Measurements from ENCODE around the gene GNRH2.

GNRH2 gene

GRCh38 chr20:3070725-3071124 lies 27.3 kb downstream of the GNRH2 start:
- CTCF ChIA-PET = interaction anchor here (1.1 kb wide), 2 partner anchors 12 to 17 kb away, joined by 3 read pairs; no protein-coding TSS in a partner anchor
- Histone ChIP-seq H3K4me1 (ENCODE audit: control insufficient read depth, insufficient read depth, low read length) (no peaks in the 10 kb centered on the region), H3K9me3 (ENCODE audit: control insufficient read depth, insufficient read depth, low read depth, low read length) (no peaks in the 10 kb centered on the region), H3K36me3 (ENCODE audit: control insufficient read depth in 2 of 2, insufficient read depth in 1 of 2, low read length in 2 of 2) (no peaks in the 10 kb centered on the region), H3K27ac (ENCODE audit: extremely low read depth, low read depth, low read length) (no peak overlapping the region), H3K4me3 (ENCODE audit: low read depth, low read length) (no peak overlapping the region)
- no peak for TF ChIP-seq ZNF114 (tag by site-specific recombination; IDR thresholded peaks at IDR 0.05)
- no peak for TF ChIP-seq OVOL3 (tag by site-specific recombination; IDR thresholded peaks at IDR 0.05)
- no peak for TF ChIP-seq ZNF518A (tag by site-specific recombination; conservative IDR thresholded peaks at IDR 0.05; ENCODE audit: low read depth)
- POLR2A ChIA-PET = no interaction called here

GRCh38 chr20:3071266-3071609 lies 27.8 kb downstream of the GNRH2 start:
- H3K4me1 ChIP-seq (ENCODE audit: control insufficient read depth, insufficient read depth, low read length) = no peaks in the 10 kb centered on the region
- CTCF ChIA-PET = interaction anchor here (1.1 kb wide), 1 partner anchor 18 kb away, joined by 3 read pairs; no protein-coding TSS in a partner anchor
- POLR2A ChIA-PET = no interaction called here
- no peaks in the 10 kb centered on the region for H3K36me3 ChIP-seq (ENCODE audit: control insufficient read depth in 2 of 2, insufficient read depth in 1 of 2, low read length in 2 of 2)
- no peak overlapping the region for H3K27ac ChIP-seq (ENCODE audit: extremely low read depth, low read depth, low read length)
- H3K4me3 ChIP-seq (ENCODE audit: low read depth, low read length) = no peak overlapping the region
- no peaks in the 10 kb centered on the region for H3K9me3 ChIP-seq (ENCODE audit: control insufficient read depth, insufficient read depth, low read depth, low read length)
- no peak for TF ChIP-seq ZNF768 (tag by site-specific recombination; IDR thresholded peaks at IDR 0.05)
- no peak for TF ChIP-seq KLF7 (tag by site-specific recombination; IDR thresholded peaks at IDR 0.05; ENCODE audit: borderline replicate concordance)
- no peak for TF ChIP-seq ZNF624 (tag by site-specific recombination; IDR thresholded peaks at IDR 0.05)
- TF ChIP-seq ZNF174 (tag by site-specific recombination; IDR thresholded peaks at IDR 0.05) = no peak
- TF ChIP-seq RBAK (tag by site-specific recombination; IDR thresholded peaks at IDR 0.05) = no peak
- no peak for TF ChIP-seq ZNF292 (tag by site-specific recombination; IDR thresholded peaks at IDR 0.05; ENCODE audit: borderline replicate concordance, low read depth)

- H3K4me1 ChIP-seq (ENCODE audit: control insufficient read depth, insufficient read depth, low read length) = no peaks in the 10 kb centered on the region
- CTCF ChIA-PET = no interaction called here
These were observed 28.4 kb downstream of the GNRH2 start, which contains the start of gene OXT for GRCh38 chr20:3071610-3072529. Gene OXT, plus strand, starts transcription at chr20:3071620. Its CDS starts 36 bp downstream, at chr20:3071656.

More at GRCh38 chr20:3071610-3072529, 28.4 kb downstream of the GNRH2 start, which contains the start of gene OXT:
- H3K9me3 ChIP-seq (ENCODE audit: control insufficient read depth, insufficient read depth, low read depth, low read length) = no peaks in the 10 kb centered on the region
- POLR2A ChIA-PET = no interaction called here
- no peak within 1 kb of the TSS for H3K4me3 ChIP-seq (ENCODE audit: low read depth, low read length)
- no peaks in the 10 kb centered on the region for H3K36me3 ChIP-seq (ENCODE audit: control insufficient read depth in 2 of 2, insufficient read depth in 1 of 2, low read length in 2 of 2)
- TF ChIP-seq HOXD13 (CRISPR knock-in tag; IDR thresholded peaks at IDR 0.05; ENCODE audit: borderline replicate concordance) = no peak
- TF ChIP-seq INSM2 (tag by site-specific recombination; IDR thresholded peaks at IDR 0.05) = no peak
- TF ChIP-seq HOXC10 (CRISPR knock-in tag; IDR thresholded peaks at IDR 0.05) = no peak
- TF ChIP-seq ZNF664 (tag by site-specific recombination; IDR thresholded peaks at IDR 0.05) = no peak
- H3K27ac ChIP-seq (ENCODE audit: extremely low read depth, low read depth, low read length) = no peak within 1 kb of the TSS

Measured in HEK293 (cell line).